SK-N-MC (cell line): Measurements from ENCODE around the gene TMEM221.
A peak's percentile ranks its signal among the peaks of the same experiment; 100 is the strongest.

Source experiments
- DNase-seq: peaks from one replicate; pipeline ENCODE4 v3.0.0-alpha.2; 2011; ENCODE audit warnings: low read depth, low spot score
- H3K27ac ChIP-seq: fragments of 200-600 bp; sonication (generic); 2 replicates; pipeline ENCODE4 v1.5.1; 2016; ENCODE audit warnings: mixed run types
- H3K36me3 ChIP-seq: fragments of 200-600 bp; sonication (generic); 2 replicates; pipeline ENCODE4 v1.6.1; 2017; ENCODE audit warnings: antibody characterized with exemption, low read length, mixed read lengths; ENCODE audit not compliant: insufficient read depth
- H3K4me3 ChIP-seq: fragments of 200-600 bp; sonication (generic); 2 replicates; pipeline ENCODE4 v1.5.1; 2016
- H3K9ac ChIP-seq: fragments of 200-600 bp; sonication (generic); 2 replicates; pipeline ENCODE4 v1.8.0; 2017; ENCODE audit warnings: mixed run types, mixed read lengths; ENCODE audit not compliant: insufficient read length
- H3K9me3 ChIP-seq: fragments of 200-600 bp; sonication (generic); 2 replicates; pipeline ENCODE4 v1.6.1; 2017; ENCODE audit warnings: low read depth, mild to moderate bottlenecking, antibody characterized with exemption, low read length, moderate library complexity, mixed read lengths
- EZH2 ChIP-seq: fragments of 200-600 bp; sonication (generic); IDR thresholded peaks from one replicate; pipeline ENCODE4 v1.6.1; 2017; ENCODE audit warnings: antibody characterized with exemption
- FOXP2 ChIP-seq: optimal IDR thresholded peaks from 2 replicates; pipeline ENCODE3; 2011; ENCODE audit warnings: mild to moderate bottlenecking, moderate library complexity; ENCODE audit not compliant: insufficient read depth; ENCODE audit errors: extremely low read length, control extremely low read depth
- POLR2AphosphoS5 ChIP-seq: IDR thresholded peaks from 2 replicates; pipeline ENCODE4 v1.6.1; 2012; ENCODE audit warnings: mild to moderate bottlenecking, low read depth, low read length, borderline replicate concordance

Gene TMEM221

GRCh38 chr19:17468302-17469091, 20.0 kb upstream of the TMEM221 start:
- H3K4me3 ChIP-seq: peak overlapping the region; percentile 80; the same call in 1 of the 2 replicates
- no peak overlapping the region for H3K9ac ChIP-seq
- 0 out of 2 replicates have a peak overlapping the region, but pooled peaks have one; percentile 8 for H3K27ac ChIP-seq
- DNase-seq: no peak
- TF ChIP-seq POLR2AphosphoS5 (no peak), EZH2 (no peak), FOXP2 (no peak)
- no peaks in the 10 kb centered on the region for H3K36me3 ChIP-seq
- no peaks in the 10 kb centered on the region for H3K9me3 ChIP-seq

GRCh38 chr19:17467471-17468301, 19.2 kb upstream of the TMEM221 start:
- TF ChIP-seq EZH2 (no peak), POLR2AphosphoS5 (no peak), FOXP2 (no peak)
- H3K27ac ChIP-seq: peak overlapping the region; percentile 25; the same call in 1 of the 2 replicates
- H3K4me3 ChIP-seq: no peak overlapping the region
- H3K9me3 ChIP-seq: no peaks in the 10 kb centered on the region
- DNase-seq: no peak
- H3K36me3 ChIP-seq: no peaks in the 10 kb centered on the region
- H3K9ac ChIP-seq: no peak overlapping the region

GRCh38 chr19:17466487-17466850, 18.0 kb upstream of the TMEM221 start:
- Histone ChIP-seq H3K4me3 (no peak overlapping the region), H3K27ac (no peak overlapping the region), H3K9ac (no peak overlapping the region), H3K36me3 (no peaks in the 10 kb centered on the region), H3K9me3 (no peaks in the 10 kb centered on the region)
- DNase-seq: no peak
- TF ChIP-seq POLR2AphosphoS5: no peak

- H3K36me3 ChIP-seq: no peaks in the 10 kb centered on the region
- no peak within 1 kb of the TSS for H3K9ac ChIP-seq
- H3K4me3 ChIP-seq: no peak within 1 kb of the TSS
- no peak for DNase-seq
- H3K27ac ChIP-seq: no peak within 1 kb of the TSS
- H3K9me3 ChIP-seq: no peaks in the 10 kb centered on the region
- no peak for TF ChIP-seq EZH2
- TF ChIP-seq POLR2AphosphoS5: no peak
- no peak for TF ChIP-seq FOXP2
Measured at GRCh38 chr19:17460372-17461230, 12.1 kb upstream of the TMEM221 start, which contains the start of gene NXNL1. Gene NXNL1 (minus strand): TSS chr19:17460926. CDS start chr19:17460869, 57 bp downstream.

- no peak overlapping the region for H3K4me3 ChIP-seq
- no peaks in the 10 kb centered on the region for H3K9me3 ChIP-seq
- no peak for DNase-seq
- H3K27ac ChIP-seq: no peak overlapping the region
- H3K9ac ChIP-seq: no peak overlapping the region
- TF ChIP-seq FOXP2 (no peak), EZH2 (no peak), POLR2AphosphoS5 (no peak)
- no peaks in the 10 kb centered on the region for H3K36me3 ChIP-seq
Measured at GRCh38 chr19:17458970-17459369, 10.5 kb upstream of the TMEM221 start.

- H3K9me3 ChIP-seq: no peaks in the 10 kb centered on the region
- TF ChIP-seq EZH2 (no peak), POLR2AphosphoS5 (no peak), FOXP2 (no peak)
- no peak overlapping the region for H3K27ac ChIP-seq
- no peak overlapping the region for H3K9ac ChIP-seq
- no peaks in the 10 kb centered on the region for H3K36me3 ChIP-seq
- no peak overlapping the region for H3K4me3 ChIP-seq
- no peak for DNase-seq
Measured at GRCh38 chr19:17457616-17458015, 9.1 kb upstream of the TMEM221 start.

- no peaks in the 10 kb centered on the region for H3K9me3 ChIP-seq
- no peak overlapping the region for H3K4me3 ChIP-seq
- H3K9ac ChIP-seq: no peak overlapping the region
- no peaks in the 10 kb centered on the region for H3K36me3 ChIP-seq
- no peak for DNase-seq
- H3K27ac ChIP-seq: no peak overlapping the region
- TF ChIP-seq EZH2: no peak
- TF ChIP-seq POLR2AphosphoS5: no peak
- TF ChIP-seq FOXP2: no peak
Measured at GRCh38 chr19:17456127-17456526, 7.7 kb upstream of the TMEM221 start.
